NCI-H187 treated with DMSO at 0.1 percent for 48 hours (cell line): Measurements from ENCODE around the gene ALPL.

Source experiments
- DNase-seq: peaks from one replicate; lab custom pipeline; 2025; lab: John Stamatoyannopoulos, UW

ALPL gene

GRCh38 chr1:21618561-21619374, 109.5 kb downstream of the ALPL start:
- DNase-seq = no peak

- DNase-seq = no peak
These were observed 110.2 kb downstream of the ALPL start for GRCh38 chr1:21619375-21619947.

GRCh38 chr1:21620011-21620410, 110.8 kb downstream of the ALPL start:
- DNase-seq = no peak

GRCh38 chr1:21620496-21620895, 111.3 kb downstream of the ALPL start:
- DNase-seq = no peak

GRCh38 chr1:21621051-21621450, 111.8 kb downstream of the ALPL start:
- DNase-seq = no peak

- DNase-seq = no peak
These were observed 112.7 kb downstream of the ALPL start for GRCh38 chr1:21621761-21622436.

GRCh38 chr1:21622466-21623315, 113.5 kb downstream of the ALPL start:
- no peak for DNase-seq

- no peak for DNase-seq
These were observed 114.3 kb downstream of the ALPL start for GRCh38 chr1:21623410-21623961.

- DNase-seq = no peak
These were observed 115.6 kb downstream of the ALPL start for GRCh38 chr1:21624571-21625389.

- no peak for DNase-seq
These were observed 116.4 kb downstream of the ALPL start for GRCh38 chr1:21625390-21626190.

GRCh38 chr1:21626921-21627339, 117.7 kb downstream of the ALPL start:
- no peak for DNase-seq
